HUES48 (cell line): ENCODE measurements around the gene SF3A1.
A peak's percentile ranks its signal among the peaks of the same experiment; 100 is the strongest.

Source experiments
- H3K27ac ChIP-seq: one replicate; pipeline ENCODE4 v1.7.0; 2013; ENCODE audit warnings: low read depth, low read length, inconsistent platforms
- H3K27me3 ChIP-seq: 2 replicates; pipeline ENCODE4 v1.6.1; 2013; ENCODE audit warnings: mild to moderate bottlenecking, low read length; ENCODE audit not compliant: control insufficient read depth, insufficient read depth
- H3K36me3 ChIP-seq: 2 replicates; pipeline ENCODE4 v1.6.1; 2013; ENCODE audit warnings: low read length; ENCODE audit not compliant: control insufficient read depth, insufficient read depth
- H3K4me1 ChIP-seq: 2 replicates; pipeline ENCODE4 v1.6.1; 2013; ENCODE audit warnings: mild to moderate bottlenecking, low read length; ENCODE audit not compliant: control insufficient read depth, insufficient read depth
- H3K4me3 ChIP-seq: 2 replicates; pipeline ENCODE4 v1.5.1; 2013; ENCODE audit warnings: mild to moderate bottlenecking, low read depth, low read length
- H3K9ac ChIP-seq: 2 replicates; pipeline ENCODE4 v1.6.1; 2013; ENCODE audit warnings: mild to moderate bottlenecking, low read depth, low read length, moderate library complexity
- H3K9me3 ChIP-seq: 2 replicates; pipeline ENCODE4 v1.6.1; 2013; ENCODE audit warnings: low read length; ENCODE audit not compliant: control insufficient read depth, insufficient read depth

The SF3A1 gene

DNA sequence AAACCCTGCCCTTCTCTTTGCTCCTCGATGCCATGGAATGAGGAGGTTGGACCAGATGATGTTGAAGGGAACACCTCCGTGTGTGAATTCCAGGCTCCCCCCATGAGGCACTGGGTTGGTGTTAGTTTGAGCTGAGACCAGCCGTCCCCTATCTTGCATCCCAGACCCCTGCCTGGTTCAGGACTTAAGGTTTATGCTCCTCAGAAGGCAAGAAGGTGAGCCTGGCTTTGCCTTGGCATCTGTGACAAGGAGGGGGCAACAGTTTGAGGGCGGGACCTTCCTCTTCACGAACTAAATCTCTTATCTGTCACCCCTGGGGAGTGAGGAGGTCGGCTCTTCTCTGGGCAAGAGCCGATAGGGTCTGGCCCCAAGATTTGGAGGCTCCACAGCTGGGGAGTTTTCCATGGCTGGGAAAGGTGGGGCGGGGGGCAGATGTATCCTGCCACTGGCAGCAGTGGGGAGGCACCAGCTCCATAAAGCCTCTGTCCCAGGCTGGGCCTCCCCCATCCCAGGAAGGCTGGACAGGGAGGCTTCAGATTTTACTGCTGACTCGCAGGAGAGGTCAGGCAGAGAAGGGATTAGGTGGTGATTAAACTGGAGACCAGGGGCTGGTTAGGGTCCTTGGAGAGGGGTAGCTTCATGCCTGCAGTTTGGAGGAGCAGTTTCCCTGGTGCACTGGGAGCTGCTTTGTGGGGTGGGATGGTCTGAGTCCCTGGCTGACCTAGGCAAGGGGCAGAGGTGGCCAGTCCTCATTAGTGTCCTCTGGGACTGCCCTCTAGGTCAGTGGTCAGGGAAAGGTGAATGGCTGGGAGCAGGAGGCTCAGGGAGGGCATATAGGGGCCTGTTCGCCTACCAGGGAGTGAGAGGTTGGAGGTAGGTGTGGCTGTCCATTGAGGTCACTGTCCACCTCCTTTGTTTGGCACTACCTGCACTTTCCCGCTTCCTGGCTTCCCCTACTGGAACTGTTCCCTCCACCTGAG lies 41.3 kb upstream of the SF3A1 start:
- no peaks in the 10 kb centered on the region for H3K9me3 ChIP-seq
- peak overlapping the region; percentile 67 for H3K4me3 ChIP-seq
- peaks cover 33% of the 10 kb centered on the region for H3K27me3 ChIP-seq
- H3K4me1 ChIP-seq: peaks cover 10% of the 10 kb centered on the region; the same call in 1 of the 2 replicates
- no peak overlapping the region for H3K27ac ChIP-seq
- H3K36me3 ChIP-seq: no peaks in the 10 kb centered on the region
- H3K9ac ChIP-seq: no peak overlapping the region

DNA sequence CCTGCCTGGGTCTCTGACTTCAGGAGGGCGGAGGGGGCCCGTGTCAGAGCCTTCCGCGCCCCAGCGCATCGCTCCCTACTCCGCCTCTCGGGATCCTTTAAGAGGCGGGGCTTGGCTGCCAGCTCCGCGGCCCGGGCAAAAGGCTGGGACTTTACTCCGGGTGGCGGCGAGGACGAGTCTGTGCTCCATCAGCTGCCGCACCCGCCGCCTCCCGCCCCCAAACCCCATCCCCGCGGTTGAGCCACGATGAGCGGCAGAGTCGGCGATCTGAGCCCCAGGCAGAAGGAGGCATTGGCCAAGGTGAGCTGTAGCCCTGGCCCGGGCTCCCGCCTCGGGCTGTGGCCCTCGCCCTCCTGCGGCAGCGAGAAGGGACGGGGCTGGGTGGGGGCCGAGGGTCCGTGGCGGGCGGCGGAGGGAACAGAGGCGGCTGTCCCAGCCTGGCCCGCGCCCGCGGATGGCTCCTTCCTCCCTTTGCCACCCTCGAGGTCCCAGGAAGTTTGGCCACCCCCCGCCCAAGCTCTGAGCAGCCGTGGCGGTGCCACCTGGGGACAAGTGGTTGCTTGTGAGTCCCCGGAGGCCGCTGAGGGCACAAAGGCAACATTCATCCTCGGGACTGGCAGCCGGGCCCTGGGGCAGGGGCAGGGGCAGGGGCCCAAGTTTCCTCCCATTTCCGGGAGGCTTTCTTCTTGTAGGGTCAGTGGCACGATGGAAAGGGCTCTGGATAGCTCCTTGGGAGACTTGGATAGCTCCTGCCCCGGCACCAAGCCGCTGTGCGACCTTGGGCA lies 40.4 kb upstream of the SF3A1 start, which contains the start of gene SEC14L2:
SEC14L2 (plus strand) TSS at position 148 of the 785 bp plus-strand sequence; CDS start at position 247, 99 bp downstream.
- H3K4me3 ChIP-seq: peak within 1 kb of the TSS; percentile 67
- no peak within 1 kb of the TSS for H3K9ac ChIP-seq
- H3K27me3 ChIP-seq: peaks cover 33% of the 10 kb centered on the region
- H3K4me1 ChIP-seq: peaks cover 11% of the 10 kb centered on the region; the same call in 1 of the 2 replicates
- H3K27ac ChIP-seq: no peak within 1 kb of the TSS
- no peaks in the 10 kb centered on the region for H3K36me3 ChIP-seq
- H3K9me3 ChIP-seq: no peaks in the 10 kb centered on the region

DNA sequence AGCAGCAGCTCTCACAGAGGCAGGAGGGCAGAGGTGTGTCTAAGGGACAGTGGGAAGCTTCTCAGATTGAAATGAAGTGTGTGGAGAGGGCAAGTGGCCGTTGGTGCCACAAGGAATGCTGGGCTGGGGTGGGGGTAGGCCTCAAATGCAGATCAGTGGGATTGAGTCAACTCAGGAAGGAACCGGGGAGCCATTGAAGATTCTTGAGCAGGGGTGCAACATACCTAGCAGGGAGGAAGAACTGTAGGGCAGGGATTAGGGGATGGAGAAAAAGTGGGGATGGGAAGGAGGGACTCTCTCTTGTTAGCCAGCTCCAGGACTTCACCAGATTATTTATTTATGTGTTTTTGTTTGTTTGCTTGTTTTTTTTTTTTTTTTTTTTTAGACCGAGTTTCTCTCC lies 37.2 kb upstream of the SF3A1 start:
- Histone ChIP-seq H3K4me3 (no peak overlapping the region), H3K27ac (no peak overlapping the region), H3K9me3 (no peaks in the 10 kb centered on the region; the same call in 1 of the 2 replicates), H3K4me1 (peaks cover 10% of the 10 kb centered on the region; the same call in 1 of the 2 replicates), H3K9ac (no peak overlapping the region), H3K27me3 (peaks cover 33% of the 10 kb centered on the region), H3K36me3 (no peaks in the 10 kb centered on the region)

DNA sequence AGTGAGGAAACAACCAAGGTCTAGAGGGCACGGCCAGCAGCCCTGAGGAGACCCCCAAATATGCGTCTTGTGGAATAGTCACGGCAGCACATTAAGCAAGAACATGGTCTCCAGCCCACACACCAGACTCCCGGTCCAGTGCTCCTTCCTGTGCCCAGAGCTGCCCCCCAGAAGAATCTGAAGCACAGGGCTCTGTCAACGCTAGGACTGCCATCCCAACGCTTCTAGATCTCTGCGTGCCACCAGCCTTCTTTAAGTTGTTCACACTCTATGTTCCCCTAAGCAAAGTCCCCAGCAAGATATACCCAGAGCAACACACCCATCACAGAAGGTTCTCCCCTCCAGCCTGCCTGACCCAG lies 36.6 kb upstream of the SF3A1 start:
- Histone ChIP-seq H3K4me3 (no peak overlapping the region), H3K27me3 (peaks cover 27% of the 10 kb centered on the region), H3K4me1 (peaks cover 10% of the 10 kb centered on the region; the same call in 1 of the 2 replicates), H3K9me3 (no peaks in the 10 kb centered on the region; the same call in 1 of the 2 replicates), H3K9ac (no peak overlapping the region), H3K27ac (peak overlapping the region; percentile 59), H3K36me3 (no peaks in the 10 kb centered on the region)

DNA sequence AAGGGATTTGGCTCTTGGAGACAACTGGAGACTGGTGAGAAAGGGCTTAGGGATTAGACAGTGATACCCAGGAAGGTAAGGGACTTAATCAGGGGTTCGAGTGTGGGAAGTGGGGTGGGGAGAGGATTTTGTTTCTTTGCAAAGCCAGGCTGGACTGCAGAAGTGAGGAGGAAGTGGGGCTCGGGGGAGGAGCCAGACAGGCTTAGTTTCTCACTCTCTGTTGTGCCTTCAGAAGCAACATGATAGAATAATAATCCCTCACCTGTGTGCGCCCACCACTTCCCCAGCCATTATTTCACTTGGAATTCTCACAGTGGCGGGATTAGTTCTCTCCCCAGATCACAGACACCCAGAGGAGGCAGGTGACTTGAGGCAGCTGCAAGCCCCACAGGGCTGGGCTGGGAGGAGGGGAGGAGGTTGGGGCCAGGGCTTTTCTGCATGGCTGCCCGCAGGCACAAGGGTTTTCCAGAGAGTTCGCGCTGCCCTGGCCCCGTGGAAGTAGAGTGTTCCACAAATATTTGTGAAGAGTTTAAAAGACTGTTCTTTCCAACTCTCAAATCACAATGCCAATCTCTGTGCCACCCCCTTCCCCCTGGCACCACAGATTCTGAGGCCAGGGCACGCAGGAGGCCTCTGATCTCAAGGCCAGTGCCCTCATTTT lies 36.1 kb upstream of the SF3A1 start:
- no peaks in the 10 kb centered on the region; the same call in 1 of the 2 replicates for H3K9me3 ChIP-seq
- no peaks in the 10 kb centered on the region for H3K36me3 ChIP-seq
- H3K4me1 ChIP-seq: peaks cover 10% of the 10 kb centered on the region; the same call in 1 of the 2 replicates
- no peak overlapping the region for H3K9ac ChIP-seq
- H3K4me3 ChIP-seq: no peak overlapping the region
- peak overlapping the region; percentile 59 for H3K27ac ChIP-seq
- H3K27me3 ChIP-seq: peaks cover 22% of the 10 kb centered on the region

DNA sequence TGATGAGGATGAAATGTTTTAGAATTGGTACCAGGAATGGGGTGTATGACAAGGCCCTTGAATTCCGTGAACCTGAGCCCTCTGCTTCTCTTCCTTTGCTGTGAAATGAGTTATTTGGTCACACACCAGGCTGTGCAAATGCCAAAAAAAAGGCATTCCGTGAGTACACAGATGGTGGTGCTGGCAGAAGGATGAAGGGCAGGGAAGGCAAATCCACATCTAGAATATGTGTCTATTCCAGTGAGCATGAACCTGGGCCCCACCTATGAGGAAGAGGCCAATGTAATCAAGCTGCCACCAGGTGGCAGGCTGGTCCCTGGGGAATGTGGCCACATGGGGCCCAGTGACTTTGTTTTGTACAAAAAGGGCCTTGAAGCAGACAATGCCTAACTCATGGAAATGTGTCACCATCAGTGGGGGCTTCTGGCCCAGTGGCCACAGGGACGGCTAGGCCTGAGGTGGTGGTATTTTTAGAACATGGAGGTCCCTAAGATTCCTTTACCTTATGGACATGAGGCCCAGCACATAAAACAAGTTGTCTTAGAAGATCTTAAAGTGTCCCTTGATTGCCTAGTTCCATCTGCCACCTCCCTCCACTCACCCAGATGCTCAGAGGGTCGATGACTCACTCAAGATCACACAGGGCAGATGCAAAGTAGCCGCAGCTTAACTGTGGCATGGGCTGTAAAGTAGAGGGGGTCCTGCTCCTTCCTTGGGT lies 34.4 kb upstream of the SF3A1 start:
- no peaks in the 10 kb centered on the region for H3K36me3 ChIP-seq
- peaks cover 6% of the 10 kb centered on the region for H3K27me3 ChIP-seq
- H3K9ac ChIP-seq: no peak overlapping the region
- peak overlapping the region; percentile 16 for H3K27ac ChIP-seq
- H3K4me3 ChIP-seq: no peak overlapping the region
- H3K4me1 ChIP-seq: peaks cover 15% of the 10 kb centered on the region; the same call in 1 of the 2 replicates
- no peaks in the 10 kb centered on the region; the same call in 1 of the 2 replicates for H3K9me3 ChIP-seq

DNA sequence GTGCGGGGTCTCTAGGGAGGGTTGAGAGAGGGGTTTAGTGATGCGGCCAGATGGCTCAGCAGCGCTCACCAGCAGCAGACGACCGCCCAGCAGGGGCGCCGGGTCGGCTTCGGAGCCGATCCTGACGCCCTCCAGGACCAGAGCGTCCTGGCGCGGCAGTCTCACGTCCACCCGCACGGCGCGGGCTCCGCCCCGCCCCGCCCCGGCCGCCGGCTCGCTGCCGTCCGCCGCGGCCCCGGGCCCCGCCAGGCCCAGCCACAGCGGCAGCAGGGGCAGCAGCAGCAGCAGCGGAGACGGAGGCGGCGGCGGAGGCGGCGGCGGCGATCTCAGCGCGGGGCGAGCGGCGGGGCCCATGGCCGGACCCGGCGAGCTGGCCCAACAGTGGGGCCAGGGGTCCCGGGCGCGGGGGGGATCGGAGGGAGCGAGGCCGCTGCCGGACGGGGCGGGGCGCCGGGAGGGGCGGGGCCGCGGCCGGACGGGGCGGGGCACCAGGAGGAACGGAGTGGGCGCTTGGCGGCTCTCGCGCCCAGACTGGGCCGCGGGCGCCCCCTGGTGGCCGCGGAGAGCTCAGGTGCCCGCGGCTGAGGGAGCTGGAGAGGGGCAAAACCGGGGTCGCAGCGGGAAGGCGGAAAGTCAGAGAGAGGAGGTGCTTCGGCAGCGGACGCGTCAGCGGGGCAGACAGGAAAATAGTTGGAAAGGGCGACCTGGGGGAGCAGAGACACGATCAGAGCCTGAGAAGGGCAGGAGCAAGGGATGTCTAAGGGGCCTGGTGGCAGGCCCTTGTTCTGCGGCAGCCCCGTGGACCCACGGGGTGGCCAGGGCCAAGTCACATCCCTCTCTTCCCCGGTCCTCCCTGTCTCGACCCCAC lies 30.5 kb upstream of the SF3A1 start, which contains the start of gene RNF215:
RNF215 (minus strand) TSS at position 452 of the 868 bp plus-strand sequence; CDS start at position 354, 98 bp downstream.
- H3K4me3 ChIP-seq: peak within 1 kb of the TSS; percentile 82
- peaks cover 7% of the 10 kb centered on the region; the same call in 1 of the 2 replicates for H3K4me1 ChIP-seq
- no peak within 1 kb of the TSS; the same call in 1 of the 2 replicates for H3K9ac ChIP-seq
- H3K27me3 ChIP-seq: no peaks in the 10 kb centered on the region
- H3K9me3 ChIP-seq: no peaks in the 10 kb centered on the region; the same call in 1 of the 2 replicates
- peak within 1 kb of the TSS; percentile 42 for H3K27ac ChIP-seq
- peaks cover 14% of the 10 kb centered on the region for H3K36me3 ChIP-seq

DNA sequence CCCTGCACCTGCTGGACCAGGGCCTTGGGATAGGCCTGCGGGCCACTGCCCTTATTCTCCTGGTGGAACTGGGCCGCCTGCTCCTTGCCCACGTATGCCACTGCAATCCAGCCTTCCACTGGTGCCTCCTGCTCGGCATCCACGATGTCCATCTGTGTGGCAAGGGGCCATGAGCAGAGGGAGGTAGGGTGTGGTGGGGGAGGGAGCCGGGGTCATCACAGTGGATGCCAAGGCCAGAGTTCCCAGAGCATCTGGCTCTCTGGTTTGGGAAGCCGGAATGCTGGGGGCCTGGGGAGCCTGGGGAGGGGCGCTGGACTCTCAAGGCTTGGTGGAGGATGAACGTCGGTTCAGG lies 29.9 kb upstream of the SF3A1 start:
- Histone ChIP-seq H3K9me3 (no peaks in the 10 kb centered on the region; the same call in 1 of the 2 replicates), H3K9ac (no peak overlapping the region; the same call in 1 of the 2 replicates), H3K36me3 (peaks cover 14% of the 10 kb centered on the region), H3K4me1 (peaks cover 7% of the 10 kb centered on the region; the same call in 1 of the 2 replicates), H3K4me3 (peak overlapping the region; percentile 82), H3K27me3 (no peaks in the 10 kb centered on the region), H3K27ac (no peak overlapping the region)

DNA sequence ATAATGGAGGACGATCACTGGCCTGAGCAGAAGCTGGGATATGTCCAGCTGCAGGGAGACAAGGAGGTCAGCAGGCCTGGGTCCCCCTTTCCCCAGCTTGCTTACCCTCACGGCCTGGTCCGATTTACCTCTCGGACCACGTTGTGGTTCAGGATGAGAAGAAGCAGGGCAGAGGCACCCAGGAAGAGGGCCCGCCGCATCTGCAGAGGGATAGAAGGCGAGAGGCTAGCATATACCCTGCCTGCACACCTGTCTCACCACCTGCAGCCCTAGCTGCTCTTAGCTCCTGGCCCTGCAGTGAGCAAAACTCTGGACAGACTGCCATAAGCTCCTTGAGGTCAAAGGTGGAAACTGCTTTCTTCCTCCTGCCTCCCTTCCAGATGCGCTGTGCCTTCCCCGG lies 29.2 kb upstream of the SF3A1 start:
- Histone ChIP-seq H3K4me3 (no peak overlapping the region), H3K9ac (no peak overlapping the region), H3K4me1 (0 out of 2 replicates have a peak, but pooled peaks cover 4% of the 10 kb centered on the region), H3K27me3 (no peaks in the 10 kb centered on the region), H3K36me3 (peaks cover 18% of the 10 kb centered on the region), H3K9me3 (no peaks in the 10 kb centered on the region; the same call in 1 of the 2 replicates), H3K27ac (no peak overlapping the region)
